Ascending aorta (tissue), 2 donors: ENCODE measurements around the gene OSBPL3. TPM values are rescaled to one million over a fixed set of nuclear protein-coding genes. Genes with fewer than 3 reads are reported as not detected.
"Not testable (repeated sequence)": the region's sequence is repeated elsewhere in the genome, so short reads cannot be mapped to it uniquely, and the experiment has no call there.

ENCODE experiments used
- DNase-seq, 2 donors: peaks; one replicate each; pipeline ENCODE4 v3.0.0-alpha.2; 2019; ENCODE audit warnings: low spot score in 2 of 2
- H3K27ac ChIP-seq, 2 donors: fragments of 200-600 bp; sonication (generic); one replicate each; pipeline ENCODE4 v1.5.1; 2016 to 2017; ENCODE audit warnings: mild to moderate bottlenecking in 1 of 2
- H3K27me3 ChIP-seq: fragments of 200-600 bp; sonication (generic); one replicate; pipeline ENCODE4 v1.5.1; 2017
- H3K36me3 ChIP-seq, 2 donors: fragments of 200-600 bp; sonication (generic); one replicate each; pipeline ENCODE4 v1.5.1; 2016
- H3K4me1 ChIP-seq, 2 donors: fragments of 200-600 bp; sonication (generic); one replicate each; pipeline ENCODE4 v1.5.1; 2016 to 2017; ENCODE audit warnings: mild to moderate bottlenecking in 1 of 2
- H3K4me3 ChIP-seq, 2 donors: fragments of 200-600 bp; sonication (generic); one replicate each; pipeline ENCODE4 v1.5.1; 2016 to 2017; ENCODE audit warnings: mild to moderate bottlenecking in 1 of 2
- H3K9me3 ChIP-seq, 2 donors: fragments of 200-600 bp; sonication (generic); one replicate each; pipeline ENCODE4 v1.5.1; 2016
- CTCF ChIP-seq, 3 experiments: fragments of 200-600 bp in 2 of 3; fragments of 450-650 bp in 1 of 3; sonication (generic) in 2 of 3; IDR thresholded peaks; one replicate each; pipeline ENCODE4 v1.5.1; 2016 to 2019; ENCODE audit warnings: antibody characterized with exemption in 3 of 3, mild to moderate bottlenecking in 1 of 3, moderate library complexity in 1 of 3
- intact Hi-C: fragments of 100-400 bp; cut with DNase I; formaldehyde crosslinking; loops from one replicate; pipeline ENCODE4 v1.15.1; 2023
- total RNA-seq: library from RNA; depleted of rRNA; stranded (reverse); fragments of >200 nt; gene quantifications from one replicate; pipeline ENCODE4 v1.1.0, GENCODE V29; 2016

The OSBPL3 gene
- total RNA-seq, 1 donor from 2014 or later = 0.96 TPM

- no peak for DNase-seq
- no peak for TF ChIP-seq CTCF (IDR thresholded peaks at IDR 0.05)
- H3K4me3 ChIP-seq = no peak overlapping the region
- H3K4me1 ChIP-seq = no peaks in the 10 kb centered on the region
- H3K36me3 ChIP-seq = no peaks in the 10 kb centered on the region
- intact Hi-C loops = no loop called here
- H3K27me3 ChIP-seq = no peaks in the 10 kb centered on the region
- H3K9me3 ChIP-seq = no peaks in the 10 kb centered on the region
- H3K27ac ChIP-seq = no peak overlapping the region
Observed at GRCh38 chr7:25024066-25024465, 44.1 kb upstream of the OSBPL3 start.

GRCh38 chr7:25017671-25018070 is 37.7 kb upstream of the OSBPL3 start:
- H3K36me3 ChIP-seq, H3K9me3 ChIP-seq, H3K27ac ChIP-seq, intact Hi-C loops, H3K4me1 ChIP-seq, H3K27me3 ChIP-seq, DNase-seq, H3K4me3 ChIP-seq: not testable (repeated sequence)

GRCh38 chr7:25014756-25015155 is 34.8 kb upstream of the OSBPL3 start:
- H3K4me1 ChIP-seq = no peaks in the 10 kb centered on the region
- H3K27ac ChIP-seq = no peak overlapping the region
- no peaks in the 10 kb centered on the region for H3K9me3 ChIP-seq
- H3K36me3 ChIP-seq = no peaks in the 10 kb centered on the region
- no peak for TF ChIP-seq CTCF (IDR thresholded peaks at IDR 0.05)
- intact Hi-C loops = no loop called here
- H3K27me3 ChIP-seq = no peaks in the 10 kb centered on the region
- no peak overlapping the region for H3K4me3 ChIP-seq
- DNase-seq = no peak

- DNase-seq, H3K4me1 ChIP-seq, intact Hi-C loops, H3K4me3 ChIP-seq, H3K27me3 ChIP-seq, H3K36me3 ChIP-seq, H3K27ac ChIP-seq, H3K9me3 ChIP-seq: not testable (repeated sequence)
Observed at GRCh38 chr7:25012710-25013109, 32.7 kb upstream of the OSBPL3 start.

GRCh38 chr7:25012254-25012653 is 32.3 kb upstream of the OSBPL3 start:
- TF ChIP-seq CTCF (IDR thresholded peaks at IDR 0.05) = no peak
- H3K27ac ChIP-seq = no peak overlapping the region
- DNase-seq = no peak
- no peak overlapping the region for H3K4me3 ChIP-seq
- no peaks in the 10 kb centered on the region for H3K36me3 ChIP-seq
- H3K27me3 ChIP-seq = no peaks in the 10 kb centered on the region
- no peaks in the 10 kb centered on the region for H3K9me3 ChIP-seq
- intact Hi-C loops = no loop called here
- H3K4me1 ChIP-seq = no peaks in the 10 kb centered on the region

- no peak for TF ChIP-seq CTCF (IDR thresholded peaks at IDR 0.05)
- no peak overlapping the region for H3K27ac ChIP-seq
- DNase-seq = no peak
- no peaks in the 10 kb centered on the region for H3K27me3 ChIP-seq
- no peaks in the 10 kb centered on the region for H3K9me3 ChIP-seq
- intact Hi-C loops = no loop called here
- no peaks in the 10 kb centered on the region for H3K36me3 ChIP-seq
- no peaks in the 10 kb centered on the region for H3K4me1 ChIP-seq
- H3K4me3 ChIP-seq = no peak overlapping the region
Observed at GRCh38 chr7:25009257-25009656, 29.3 kb upstream of the OSBPL3 start.

- H3K4me3 ChIP-seq = no peak overlapping the region
- no peaks in the 10 kb centered on the region for H3K9me3 ChIP-seq
- DNase-seq = no peak
- H3K4me1 ChIP-seq = no peaks in the 10 kb centered on the region
- H3K36me3 ChIP-seq = no peaks in the 10 kb centered on the region
- H3K27me3 ChIP-seq = no peaks in the 10 kb centered on the region
- no peak for TF ChIP-seq CTCF (IDR thresholded peaks at IDR 0.05)
- H3K27ac ChIP-seq = no peak overlapping the region
- intact Hi-C loops = no loop called here
Observed at GRCh38 chr7:25007668-25008067, 27.7 kb upstream of the OSBPL3 start.
